Measurements from ENCODE around the gene GKN1. TPM values are rescaled to one million over a fixed set of nuclear protein-coding genes. Genes with fewer than 3 reads are reported as not detected.

GKN1 gene
- total RNA-seq, 4 donors from 2014 or later, result not detected

DNA sequence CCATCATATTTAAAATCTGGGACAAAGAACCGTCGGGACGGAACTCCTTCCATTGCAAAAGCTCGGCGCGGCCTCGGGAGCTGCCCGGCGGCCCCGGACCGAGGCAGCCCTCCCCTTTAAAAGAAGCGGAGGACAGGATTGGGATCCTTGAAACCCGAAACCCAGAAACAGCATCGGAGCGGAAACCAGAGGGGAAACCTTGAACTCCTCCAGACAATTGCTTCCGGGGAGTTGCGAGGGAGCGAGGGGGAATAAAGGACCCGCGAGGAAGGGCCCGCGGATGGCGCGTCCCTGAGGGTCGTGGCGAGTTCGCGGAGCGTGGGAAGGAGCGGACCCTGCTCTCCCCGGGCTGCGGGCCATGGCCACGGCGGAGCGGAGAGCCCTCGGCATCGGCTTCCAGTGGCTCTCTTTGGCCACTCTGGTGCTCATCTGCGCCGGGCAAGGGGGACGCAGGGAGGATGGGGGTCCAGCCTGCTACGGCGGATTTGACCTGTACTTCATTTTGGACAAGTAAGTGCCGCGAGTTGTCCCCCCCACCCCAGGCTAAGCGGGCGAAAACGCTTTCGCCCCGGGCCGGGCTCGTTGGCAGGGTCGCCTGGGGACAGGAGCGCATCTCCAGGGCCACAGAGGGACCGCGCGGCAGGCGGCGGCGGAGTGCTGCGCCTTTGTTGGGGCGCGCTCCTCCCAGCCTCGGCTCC, 38.9 kb downstream of the GKN1 start, which contains the start of gene ANTXR1:
ANTXR1 (plus strand) TSS at position 38 of the 698 bp plus-strand sequence; CDS start at position 359, 321 bp downstream.
- intact Hi-C loops (cut with DNase I; ENCODE audit: low total_unique reads), result loop anchor here (1.0 to 5.0 kb wide), 2 partner anchors 164 to 294 kb away; no protein-coding TSS in a partner anchor
- DNase-seq (peak; percentile 32 to 41), ATAC-seq (peak; percentile 82 to 90)
- in situ Hi-C loops (cut with MboI; ENCODE audit: low sequenced_read_pairs in 4 of 4), result loop anchor here in 3 of 4 donors (5.0 to 10.0 kb wide), 3 partner anchors 292 to 302 kb away; no protein-coding TSS in a partner anchor
- TF ChIP-seq, protein P1, sequence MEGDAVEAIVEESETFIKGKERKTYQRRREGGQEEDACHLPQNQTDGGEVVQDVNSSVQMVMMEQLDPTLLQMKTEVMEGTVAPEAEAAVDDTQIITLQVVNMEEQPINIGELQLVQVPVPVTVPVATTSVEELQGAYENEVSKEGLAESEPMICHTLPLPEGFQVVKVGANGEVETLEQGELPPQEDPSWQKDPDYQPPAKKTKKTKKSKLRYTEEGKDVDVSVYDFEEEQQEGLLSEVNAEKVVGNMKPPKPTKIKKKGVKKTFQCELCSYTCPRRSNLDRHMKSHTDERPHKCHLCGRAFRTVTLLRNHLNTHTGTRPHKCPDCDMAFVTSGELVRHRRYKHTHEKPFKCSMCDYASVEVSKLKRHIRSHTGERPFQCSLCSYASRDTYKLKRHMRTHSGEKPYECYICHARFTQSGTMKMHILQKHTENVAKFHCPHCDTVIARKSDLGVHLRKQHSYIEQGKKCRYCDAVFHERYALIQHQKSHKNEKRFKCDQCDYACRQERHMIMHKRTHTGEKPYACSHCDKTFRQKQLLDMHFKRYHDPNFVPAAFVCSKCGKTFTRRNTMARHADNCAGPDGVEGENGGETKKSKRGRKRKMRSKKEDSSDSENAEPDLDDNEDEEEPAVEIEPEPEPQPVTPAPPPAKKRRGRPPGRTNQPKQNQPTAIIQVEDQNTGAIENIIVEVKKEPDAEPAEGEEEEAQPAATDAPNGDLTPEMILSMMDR (IDR thresholded peaks at IDR 0.05 in 4 of 5, conservative IDR thresholded peaks at IDR 0.05 in 1 of 5), result peak in 1 of 5 experiments; percentile 15
- no peak for TF ChIP-seq POLR2A (IDR thresholded peaks at IDR 0.05)
- H3K27ac ChIP-seq, result peak within 1 kb of the TSS; percentile 42 to 72 (median 57)
- H3K36me3 ChIP-seq, result no peaks in the 10 kb centered on the region
- H3K4me3 ChIP-seq, result peak within 1 kb of the TSS; percentile 67 to 80 (median 74)
- peaks cover 18 to 27% of the 10 kb centered on the region in 2 donors for H3K4me1 ChIP-seq
- peaks cover 6 to 25% (median 22%) of the 10 kb centered on the region in 3 donors for H3K27me3 ChIP-seq
- no peaks in the 10 kb centered on the region for H3K9me3 ChIP-seq

DNA sequence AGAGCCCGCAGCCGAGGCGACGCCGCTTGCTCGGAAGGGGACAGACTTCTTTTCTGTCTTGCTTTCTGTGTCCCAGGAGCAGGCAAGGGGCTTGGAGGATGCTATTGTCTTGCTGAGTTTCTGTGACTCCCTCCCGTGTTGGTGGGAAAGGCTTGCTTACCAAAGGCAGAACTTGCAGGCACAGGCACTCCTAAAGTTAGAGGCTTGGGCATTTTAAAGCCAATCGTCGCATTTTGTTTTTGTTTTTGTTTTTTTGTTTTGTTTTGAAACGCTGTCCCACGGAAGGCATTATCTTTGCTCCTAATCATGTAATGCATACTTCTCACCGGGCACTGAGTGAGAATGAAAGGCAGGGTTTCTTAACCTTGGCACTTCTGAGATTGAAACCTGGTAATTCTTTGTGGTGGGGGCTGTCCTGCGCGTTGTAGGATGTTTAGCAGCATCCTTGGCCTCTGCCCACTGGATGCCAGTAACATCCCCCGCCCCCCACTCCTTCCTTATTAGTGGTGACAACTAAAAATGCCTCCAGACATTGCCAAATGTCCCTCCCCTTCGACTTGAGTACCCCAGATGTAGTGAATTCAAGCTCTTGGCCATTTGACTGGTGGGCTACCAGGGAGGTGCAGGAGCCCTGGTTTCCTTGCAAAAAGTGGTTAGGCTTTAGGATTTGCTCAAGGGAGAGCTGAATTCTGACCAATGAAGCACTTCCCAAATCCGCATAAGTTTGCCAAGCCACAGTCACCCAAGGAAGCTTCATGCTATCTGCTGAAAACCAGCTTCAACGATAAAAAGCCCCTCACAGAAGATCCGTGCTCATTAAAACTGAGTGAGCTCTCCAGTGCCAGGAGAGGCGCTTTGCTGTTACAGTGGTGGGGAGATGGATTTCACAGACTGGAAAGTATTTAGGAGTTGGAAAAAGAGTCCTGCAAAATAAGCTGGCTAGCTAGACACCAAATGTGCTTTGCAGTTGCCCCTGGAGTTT, 39.7 kb downstream of the GKN1 start:
- TF ChIP-seq POLR2A (IDR thresholded peaks at IDR 0.05), result no peak
- TF ChIP-seq, protein P1 (IDR thresholded peaks at IDR 0.05 in 4 of 5, conservative IDR thresholded peaks at IDR 0.05 in 1 of 5), result no peak
- no peaks in the 10 kb centered on the region for H3K36me3 ChIP-seq
- intact Hi-C loops (cut with DNase I; ENCODE audit: low total_unique reads), result loop anchor here (1.0 to 5.0 kb wide), 2 partner anchors 163 to 293 kb away; no protein-coding TSS in a partner anchor
- peaks cover 6 to 25% (median 22%) of the 10 kb centered on the region in 3 donors for H3K27me3 ChIP-seq
- DNase-seq, result no peak
- H3K4me1 ChIP-seq, result peaks cover 18 to 27% of the 10 kb centered on the region in 2 donors
- no peaks in the 10 kb centered on the region for H3K9me3 ChIP-seq
- ATAC-seq, result no peak
- peak overlapping the region in 2 of 4 donors; percentile 54 to 72 for H3K27ac ChIP-seq
- in situ Hi-C loops (cut with MboI; ENCODE audit: low sequenced_read_pairs in 4 of 4), result loop anchor here in 3 of 4 donors (5.0 to 10.0 kb wide), 3 partner anchors 291 to 301 kb away; no protein-coding TSS in a partner anchor
- peak overlapping the region; percentile 67 to 80 (median 74) for H3K4me3 ChIP-seq

DNA sequence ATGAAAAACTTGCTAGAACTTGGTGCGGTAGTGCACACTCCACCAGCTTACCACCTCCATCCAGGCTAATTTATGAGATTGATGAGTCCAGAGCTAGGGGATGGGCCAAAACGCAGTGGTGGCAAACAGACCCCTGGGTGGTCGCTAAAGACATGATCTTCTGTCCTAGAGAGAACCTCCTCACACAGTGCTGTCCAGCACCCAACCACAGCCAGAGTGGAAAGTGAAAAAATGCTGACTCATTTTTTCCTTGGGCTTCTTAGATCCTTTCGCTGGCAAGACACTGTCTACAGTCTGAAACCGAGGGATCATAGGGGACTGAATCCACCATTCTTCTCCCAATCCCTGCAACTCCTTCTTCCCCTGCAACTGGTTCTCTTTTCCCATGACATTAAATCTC, 42.6 kb downstream of the GKN1 start:
- Histone ChIP-seq H3K4me3 (no peak overlapping the region), H3K9me3 (no peaks in the 10 kb centered on the region), H3K27me3 (peaks cover 6 to 25% (median 22%) of the 10 kb centered on the region in 3 donors), H3K27ac (no peak overlapping the region), H3K4me1 (peaks cover 27 to 35% of the 10 kb centered on the region in 2 donors), H3K36me3 (no peaks in the 10 kb centered on the region)
- no peak for TF ChIP-seq POLR2A (IDR thresholded peaks at IDR 0.05)
- TF ChIP-seq, protein P1 (IDR thresholded peaks at IDR 0.05 in 4 of 5, conservative IDR thresholded peaks at IDR 0.05 in 1 of 5), result no peak
- in situ Hi-C loops (cut with MboI; ENCODE audit: low sequenced_read_pairs in 4 of 4), result loop anchor here in 3 of 4 donors (5.0 to 10.0 kb wide), 3 partner anchors 288 to 298 kb away; no protein-coding TSS in a partner anchor
- no peak for ATAC-seq
- intact Hi-C loops (cut with DNase I; ENCODE audit: low total_unique reads), result no loop called here
- no peak for DNase-seq

DNA sequence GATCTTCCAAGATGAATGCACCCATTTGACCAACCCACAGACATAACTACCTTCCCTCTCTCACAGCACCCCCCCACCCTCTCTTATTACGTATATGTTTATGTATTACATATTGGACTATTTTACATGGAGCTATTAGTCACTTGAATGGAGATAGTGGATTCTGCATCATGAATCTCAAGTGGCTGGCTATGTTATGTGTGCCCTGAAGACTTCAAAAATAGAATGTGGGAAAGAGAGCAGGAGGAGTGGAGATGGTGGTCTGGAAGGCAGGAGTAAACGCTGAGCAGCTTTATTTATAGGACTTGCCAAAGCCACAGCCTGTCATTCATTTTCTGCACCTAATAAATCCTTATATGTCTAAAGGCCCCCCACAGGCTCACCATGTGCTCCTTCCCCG, 43.4 kb downstream of the GKN1 start:
- DNase-seq (no peak), ATAC-seq (no peak)
- Histone ChIP-seq H3K9me3 (no peaks in the 10 kb centered on the region), H3K27ac (no peak overlapping the region), H3K36me3 (no peaks in the 10 kb centered on the region), H3K27me3 (peaks cover 6 to 25% (median 22%) of the 10 kb centered on the region in 3 donors), H3K4me3 (no peak overlapping the region), H3K4me1 (peaks cover 27 to 35% of the 10 kb centered on the region in 2 donors)
- intact Hi-C loops (cut with DNase I; ENCODE audit: low total_unique reads) (no loop called here), in situ Hi-C loops (cut with MboI; ENCODE audit: low sequenced_read_pairs in 4 of 4) (loop anchor here in 3 of 4 donors (5.0 to 10.0 kb wide), 3 partner anchors 287 to 297 kb away; no protein-coding TSS in a partner anchor)
- TF ChIP-seq POLR2A (IDR thresholded peaks at IDR 0.05), result no peak
- TF ChIP-seq, protein P1 (IDR thresholded peaks at IDR 0.05 in 4 of 5, conservative IDR thresholded peaks at IDR 0.05 in 1 of 5), result no peak
